ENCODE data around the gene LRP11.

The LRP11 gene

DNA sequence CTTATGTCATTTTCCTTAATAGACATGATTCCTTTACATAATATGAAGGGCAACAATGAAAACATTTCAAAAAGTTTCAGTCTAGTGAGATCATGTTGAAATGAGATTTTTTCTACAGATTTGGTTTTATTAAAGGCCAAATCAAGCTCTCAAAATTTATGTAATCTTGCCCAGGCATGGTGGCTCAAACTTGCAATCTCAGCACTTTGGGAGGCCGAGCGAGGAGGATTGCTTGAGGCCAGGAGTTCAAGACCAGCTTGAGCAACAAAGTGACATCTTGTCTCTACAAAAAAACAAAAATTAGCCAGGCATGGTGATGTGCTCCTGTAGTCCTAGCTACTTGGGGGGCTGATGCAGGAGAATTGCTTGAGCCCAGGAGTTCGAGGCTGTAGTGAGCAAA lies 50.8 kb downstream of the LRP11 start:
- in situ Hi-C loops (cut with MboI; ENCODE audit: low sequenced_read_pairs), result no loop called here

DNA sequence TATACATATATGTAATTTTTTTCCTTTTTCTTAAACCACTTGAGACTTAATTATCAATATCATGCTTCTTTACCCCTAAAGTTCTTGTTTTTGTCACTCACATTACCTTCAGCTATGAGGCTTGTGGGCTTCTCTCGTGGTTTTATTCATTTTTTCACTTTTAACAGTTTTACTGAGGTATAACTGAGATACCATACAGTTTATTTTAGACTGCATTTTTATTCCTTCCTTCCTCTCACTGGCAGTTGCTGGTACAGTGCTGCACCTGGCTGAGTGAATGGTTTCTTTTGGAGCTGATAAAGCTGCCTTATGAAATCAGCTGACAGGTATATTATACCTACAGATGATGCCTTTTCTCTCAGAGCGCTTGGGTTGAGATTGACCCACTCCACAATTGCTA lies 54.4 kb downstream of the LRP11 start:
- in situ Hi-C loops (cut with MboI; ENCODE audit: low sequenced_read_pairs), result no loop called here

DNA sequence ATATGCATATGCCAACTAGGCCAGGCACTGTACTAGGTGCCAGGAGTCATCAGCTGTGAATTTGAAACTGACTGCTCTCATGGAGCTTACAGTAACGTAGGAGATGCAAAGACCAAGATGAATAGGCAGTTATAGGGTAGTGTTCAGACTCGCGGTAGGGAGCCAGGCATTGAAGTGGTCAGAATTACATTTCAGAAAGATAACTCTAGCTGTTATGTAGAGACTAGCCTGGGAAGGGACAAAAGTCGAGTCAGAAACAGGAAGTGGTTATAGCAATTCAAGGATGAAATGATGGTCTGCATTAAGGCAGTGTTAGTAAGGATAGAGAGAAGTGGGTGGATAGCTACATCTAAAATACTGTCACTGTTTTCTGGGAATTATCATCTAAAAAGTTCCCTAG lies 58.0 kb downstream of the LRP11 start:
- in situ Hi-C loops (cut with MboI; ENCODE audit: low sequenced_read_pairs), result no loop called here

DNA sequence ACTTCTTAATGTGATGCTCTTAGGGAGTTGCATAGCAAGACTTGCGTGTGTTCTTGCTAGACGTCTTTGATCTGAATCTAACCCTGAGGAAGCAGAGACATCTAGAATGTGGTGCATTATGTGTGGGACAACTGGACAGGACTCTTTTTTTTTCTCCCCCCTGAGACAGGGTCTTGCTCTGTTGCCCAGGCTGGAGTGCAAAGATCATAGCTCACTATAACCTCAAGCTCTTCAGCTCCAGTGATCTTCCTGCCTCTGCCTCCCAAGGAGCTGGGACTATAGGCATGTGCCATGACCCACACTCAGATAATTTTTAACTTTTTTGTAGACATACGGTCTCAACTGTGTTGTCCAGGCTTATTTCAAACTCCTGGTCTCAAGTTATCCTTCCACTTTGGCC lies 80.6 kb downstream of the LRP11 start:
- in situ Hi-C loops (cut with MboI; ENCODE audit: low sequenced_read_pairs), result no loop called here

DNA sequence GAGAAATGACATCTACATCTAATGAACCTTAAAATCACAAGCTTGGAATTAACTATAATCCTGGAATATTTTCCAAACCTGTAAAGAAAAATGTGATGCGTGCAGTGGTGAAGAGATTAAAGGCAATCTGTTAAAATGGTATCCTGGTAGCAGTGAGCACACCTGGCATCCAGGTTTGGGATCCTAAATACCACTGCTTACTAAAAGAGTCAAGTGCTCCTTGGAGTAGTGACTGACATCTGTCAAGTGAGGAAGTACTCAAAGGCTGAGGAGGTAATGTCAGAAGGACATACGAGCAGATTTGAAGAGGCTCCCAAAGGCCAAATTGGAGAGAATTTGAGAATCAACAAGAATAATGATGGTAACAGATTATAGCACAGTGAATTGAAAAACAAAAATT lies 81.8 kb downstream of the LRP11 start:
- in situ Hi-C loops (cut with MboI; ENCODE audit: low sequenced_read_pairs), result no loop called here

DNA sequence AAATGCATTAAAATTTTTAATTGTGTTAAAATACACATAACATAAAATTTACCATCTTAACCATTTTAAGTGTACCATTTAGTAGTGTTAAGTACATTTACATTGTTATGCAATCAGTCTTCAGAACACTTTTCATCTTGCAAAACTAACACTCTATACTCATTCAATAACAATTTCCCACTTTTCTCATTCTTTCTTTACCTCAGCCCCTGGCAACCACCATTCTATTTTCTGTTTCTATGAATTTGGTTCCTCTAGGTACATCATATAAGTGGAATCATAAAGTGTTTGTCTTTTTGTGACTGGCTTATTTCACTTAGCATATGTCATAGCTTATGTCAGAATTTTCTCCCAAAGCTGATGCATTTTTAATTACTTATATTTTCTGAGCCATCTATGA lies 82.4 kb downstream of the LRP11 start:
- in situ Hi-C loops (cut with MboI; ENCODE audit: low sequenced_read_pairs), result no loop called here

DNA sequence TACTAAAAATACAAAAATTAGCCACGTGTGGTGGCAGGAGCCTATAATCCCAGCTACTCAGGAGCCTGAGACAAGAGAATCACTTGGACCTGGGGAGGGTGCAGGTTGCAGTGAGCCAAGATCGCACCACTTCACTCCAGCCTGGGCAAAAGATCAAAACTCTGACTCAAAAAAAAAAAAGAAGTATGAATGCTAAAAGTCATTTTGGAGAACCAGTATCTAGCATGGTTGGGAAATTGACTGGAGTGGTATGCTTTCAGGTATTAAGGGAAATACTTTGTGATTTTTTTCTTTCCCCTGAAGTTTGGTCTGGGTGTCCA lies 84.6 kb downstream of the LRP11 start:
- in situ Hi-C loops (cut with MboI; ENCODE audit: low sequenced_read_pairs), result no loop called here

DNA sequence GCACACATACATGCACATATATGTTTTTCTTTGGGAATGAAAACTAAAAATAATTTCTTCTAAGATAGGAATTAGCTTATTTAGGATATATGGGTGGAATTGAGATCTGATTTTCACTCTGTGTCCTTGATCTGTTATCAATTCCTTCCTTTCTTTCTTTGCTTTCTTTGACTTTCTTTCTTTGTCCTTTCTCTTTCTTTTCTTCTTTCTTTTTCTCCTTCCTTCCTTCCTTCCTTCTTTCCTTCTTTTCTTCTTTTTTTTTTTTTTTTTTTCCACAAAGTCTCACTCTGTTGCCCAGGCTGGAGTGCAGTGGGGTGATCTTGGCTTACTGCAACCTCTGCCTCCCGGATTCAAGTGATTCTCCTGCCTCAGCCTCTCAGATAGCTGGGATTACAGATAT lies 86.5 kb downstream of the LRP11 start:
- in situ Hi-C loops (cut with MboI; ENCODE audit: low sequenced_read_pairs), result no loop called here

DNA sequence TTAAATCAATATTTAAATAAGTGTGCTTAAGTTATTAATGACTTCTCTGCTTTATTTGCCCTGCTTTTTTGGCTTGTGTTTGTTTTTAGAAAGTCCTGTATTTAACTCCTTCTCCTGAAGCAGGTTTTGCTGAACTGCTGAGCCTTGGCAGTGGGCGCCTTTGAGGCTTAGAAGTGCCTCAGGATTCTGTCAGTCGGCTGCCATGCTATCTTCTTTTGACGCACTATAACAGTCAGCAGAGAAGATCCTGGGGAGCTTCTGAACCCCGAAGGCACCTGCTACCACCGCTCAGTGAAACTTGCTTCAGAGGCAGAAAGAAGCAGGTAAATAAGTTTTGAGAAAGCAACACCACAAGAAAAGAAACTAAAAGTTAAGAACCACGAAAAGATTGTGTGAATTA lies 92.2 kb downstream of the LRP11 start:
- in situ Hi-C loops (cut with MboI; ENCODE audit: low sequenced_read_pairs), result no loop called here

DNA sequence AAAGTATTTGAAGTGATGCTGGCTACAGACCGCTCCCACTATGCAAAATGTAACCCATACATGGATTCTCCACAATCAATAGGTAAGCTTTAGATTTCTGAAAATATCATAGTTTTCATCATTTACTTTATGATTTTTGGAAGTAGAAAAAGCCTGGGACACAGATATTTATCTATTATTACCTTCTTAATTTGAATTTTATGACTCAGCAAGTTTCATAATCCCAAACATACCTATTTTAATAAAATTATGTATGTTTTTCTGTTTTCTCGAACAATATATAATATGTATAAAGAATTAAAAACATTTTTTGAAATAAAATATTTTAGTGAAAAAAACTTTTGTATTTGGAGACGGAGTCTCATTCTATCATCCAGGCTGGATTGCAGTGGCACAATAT lies 93.0 kb downstream of the LRP11 start:
- in situ Hi-C loops (cut with MboI; ENCODE audit: low sequenced_read_pairs), result no loop called here

DNA sequence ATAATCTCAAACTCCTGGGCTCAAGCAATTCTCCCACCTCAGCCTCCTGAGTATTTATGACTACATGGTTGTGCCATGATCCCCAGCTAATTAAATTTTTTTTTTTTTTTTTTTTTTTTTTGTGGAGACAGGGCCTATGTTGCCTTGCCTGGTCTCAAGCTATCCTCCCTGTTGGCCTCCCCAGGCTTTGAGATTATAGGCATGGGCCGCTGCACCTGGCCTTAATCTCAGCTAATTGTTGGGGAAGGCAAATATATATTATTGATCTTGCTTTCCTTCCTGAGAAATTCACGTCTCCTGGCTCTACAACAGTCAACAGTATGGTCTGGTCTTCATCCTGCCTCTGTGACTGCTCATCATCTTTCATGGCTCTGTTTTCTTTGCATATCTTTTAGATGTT lies 94.5 kb downstream of the LRP11 start:
- in situ Hi-C loops (cut with MboI; ENCODE audit: low sequenced_read_pairs), result no loop called here
